ENCODE results near the gene PAPSS2.

PAPSS2 gene

DNA sequence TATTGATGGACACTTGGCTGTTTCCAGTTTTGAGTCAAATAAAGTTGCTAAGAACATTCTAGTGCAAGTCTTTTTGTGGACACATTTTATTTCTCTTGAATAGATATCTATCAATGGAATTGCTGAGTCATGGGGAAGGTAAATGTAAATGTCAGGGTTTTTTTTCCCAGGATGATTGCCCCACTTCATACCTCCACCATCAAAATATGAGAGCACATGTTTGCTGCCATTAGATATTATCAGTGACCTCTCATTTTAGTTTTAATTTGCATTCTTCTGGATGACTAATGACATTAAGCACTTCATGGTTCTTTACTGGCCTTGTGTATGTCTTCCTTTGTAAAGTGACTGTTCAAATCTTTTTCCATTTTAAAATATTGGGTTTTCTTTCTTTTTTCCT, 45.7 kb downstream of the PAPSS2 start:
- Histone ChIP-seq H3K36me3 (no peaks in the 10 kb centered on the region), H3K4me3 (ENCODE audit: low read depth, low read length) (no peak overlapping the region), H3K9me3 (ENCODE audit: severe bottlenecking) (no peaks in the 10 kb centered on the region), H3K27ac (no peak overlapping the region), H3K27me3 (ENCODE audit: insufficient read depth, low read depth, severe bottlenecking) (no peaks in the 10 kb centered on the region)
- no peak for TF ChIP-seq CTCF (IDR thresholded peaks at IDR 0.05; ENCODE audit: low read depth, low read length)
- DNase-seq: no peak

DNA sequence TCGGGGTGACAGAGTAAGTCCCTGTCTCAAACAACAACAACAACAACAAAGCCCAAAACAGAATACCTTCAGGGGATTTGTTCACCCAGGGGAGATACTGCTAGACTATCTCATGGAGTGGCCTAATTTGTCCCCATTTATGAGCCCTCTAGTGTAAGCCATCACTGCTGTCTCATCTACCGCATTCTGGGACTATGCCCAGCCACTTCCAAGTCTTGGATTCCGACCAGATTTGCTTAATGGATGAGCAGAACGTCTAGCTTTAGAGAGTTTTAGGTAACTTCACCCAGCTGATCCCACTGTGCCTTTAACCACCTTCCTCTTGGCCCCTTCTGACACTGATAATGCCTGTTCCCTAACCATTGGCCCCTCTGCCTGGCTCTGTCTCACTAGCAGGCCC, 47.1 kb downstream of the PAPSS2 start:
- no peaks in the 10 kb centered on the region for H3K36me3 ChIP-seq
- no peak for DNase-seq
- H3K27ac ChIP-seq: no peak overlapping the region
- TF ChIP-seq CTCF (IDR thresholded peaks at IDR 0.05; ENCODE audit: low read depth, low read length): no peak
- H3K9me3 ChIP-seq (ENCODE audit: severe bottlenecking): no peaks in the 10 kb centered on the region
- no peaks in the 10 kb centered on the region for H3K27me3 ChIP-seq (ENCODE audit: insufficient read depth, low read depth, severe bottlenecking)
- H3K4me3 ChIP-seq (ENCODE audit: low read depth, low read length): no peak overlapping the region

DNA sequence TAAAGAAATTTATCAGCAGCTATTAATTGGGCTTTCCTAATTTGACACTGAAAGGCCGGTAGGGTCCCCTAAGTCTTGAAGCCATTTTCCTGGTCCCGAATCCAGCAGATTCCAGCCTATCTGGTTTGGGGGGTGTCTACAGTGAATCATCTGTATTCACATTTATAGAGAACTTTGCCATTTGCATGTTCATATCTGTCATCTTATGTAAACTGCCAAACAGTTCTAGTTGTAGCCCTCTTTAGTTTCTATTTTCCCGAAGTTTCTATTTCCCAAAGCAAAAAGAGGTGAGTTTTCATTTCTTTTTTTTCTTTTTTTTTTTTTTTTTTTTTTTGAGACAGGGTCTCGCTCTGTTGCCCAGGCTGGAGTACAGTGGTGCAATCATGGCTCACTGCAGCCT, 47.6 kb downstream of the PAPSS2 start:
- Histone ChIP-seq H3K36me3 (no peaks in the 10 kb centered on the region), H3K27me3 (ENCODE audit: insufficient read depth, low read depth, severe bottlenecking) (no peaks in the 10 kb centered on the region), H3K4me3 (ENCODE audit: low read depth, low read length) (no peak overlapping the region), H3K27ac (no peak overlapping the region), H3K9me3 (ENCODE audit: severe bottlenecking) (no peaks in the 10 kb centered on the region)
- TF ChIP-seq CTCF (IDR thresholded peaks at IDR 0.05; ENCODE audit: low read depth, low read length): no peak
- DNase-seq: no peak

DNA sequence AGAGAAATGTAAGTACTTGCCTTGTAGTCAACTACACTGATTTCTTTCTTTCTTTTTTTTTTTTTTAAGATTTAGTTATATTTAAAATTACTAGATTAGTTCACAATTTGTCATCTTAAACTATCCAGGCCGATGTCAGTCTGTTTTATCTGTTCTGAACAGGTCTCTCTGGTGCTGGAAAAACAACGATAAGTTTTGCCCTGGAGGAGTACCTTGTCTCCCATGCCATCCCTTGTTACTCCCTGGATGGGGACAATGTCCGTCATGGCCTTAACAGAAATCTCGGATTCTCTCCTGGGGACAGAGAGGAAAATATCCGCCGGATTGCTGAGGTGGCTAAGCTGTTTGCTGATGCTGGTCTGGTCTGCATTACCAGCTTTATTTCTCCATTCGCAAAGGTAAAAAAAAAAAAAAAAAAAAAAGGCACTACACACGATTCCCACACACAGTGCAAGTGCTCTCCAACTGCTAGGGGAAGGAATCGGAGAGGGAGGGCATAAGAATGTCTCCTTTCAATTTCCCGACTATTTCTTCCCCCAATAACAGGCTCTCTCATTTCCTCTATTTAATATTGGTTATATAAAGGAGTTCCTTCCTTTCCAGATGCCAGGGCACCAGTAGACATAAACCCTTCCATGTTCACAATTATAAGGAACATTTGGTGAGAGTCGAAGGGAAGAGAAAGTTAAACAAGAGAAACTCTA, 53.4 kb downstream of the PAPSS2 start:
- Histone ChIP-seq H3K4me3 (ENCODE audit: low read depth, low read length) (no peak overlapping the region), H3K36me3 (no peaks in the 10 kb centered on the region), H3K27ac (no peak overlapping the region), H3K9me3 (ENCODE audit: severe bottlenecking) (no peaks in the 10 kb centered on the region), H3K27me3 (ENCODE audit: insufficient read depth, low read depth, severe bottlenecking) (no peaks in the 10 kb centered on the region)
- no peak for DNase-seq
- TF ChIP-seq CTCF (IDR thresholded peaks at IDR 0.05; ENCODE audit: low read depth, low read length): no peak

- Histone ChIP-seq H3K27ac (no peak overlapping the region), H3K27me3 (ENCODE audit: insufficient read depth, low read depth, severe bottlenecking) (no peaks in the 10 kb centered on the region), H3K4me3 (ENCODE audit: low read depth, low read length) (no peak overlapping the region), H3K36me3 (no peaks in the 10 kb centered on the region), H3K9me3 (ENCODE audit: severe bottlenecking) (no peaks in the 10 kb centered on the region)
- no peak for DNase-seq
- TF ChIP-seq CTCF (IDR thresholded peaks at IDR 0.05; ENCODE audit: low read depth, low read length): no peak
These were observed 54.0 kb downstream of the PAPSS2 start for GRCh38 chr10:87713707-87714106.

All from WERI-Rb-1 (cell line).